Dermis microvascular lymphatic vessel endothelial cell (primary cell): ENCODE measurements around the gene SUOX. TPM values are rescaled to one million over a fixed set of nuclear protein-coding genes. Genes with fewer than 3 reads are reported as not detected.
"Not testable (repeated sequence)": the region's sequence is repeated elsewhere in the genome, so short reads cannot be mapped to it uniquely, and the experiment has no call there.

Experiments used
- DNase-seq, 2 donors: peaks; one replicate each; pipeline versions ENCODE4 v3.0.0 to v3.0.0-alpha.2; 2010; ENCODE audit warnings: low read depth in 2 of 2
- total RNA-seq: library from RNA; depleted of rRNA; stranded (reverse); fragments of >200 nt; gene quantifications from 2 replicates; pipeline ENCODE4 v1.2.1, GENCODE V29; 2014

SUOX gene
- total RNA-seq, result 9.0 and 11.1 TPM in 2 replicates

GRCh38 chr12:55996715-55997534 lies at the start of gene SUOX:
SUOX (plus strand) TSS chr12:55997276; CDS start chr12:56002222, 4,946 bp downstream.
- peak; percentile 89 to 98 for DNase-seq

GRCh38 chr12:55955344-55955743 lies 41.7 kb upstream of the SUOX start:
- no peak for DNase-seq

GRCh38 chr12:55955800-55956508 lies 41.1 kb upstream of the SUOX start:
- peak in 1 of 2 donors; percentile 51 for DNase-seq

GRCh38 chr12:55957106-55957859 lies 39.8 kb upstream of the SUOX start:
- no peak for DNase-seq

DNA sequence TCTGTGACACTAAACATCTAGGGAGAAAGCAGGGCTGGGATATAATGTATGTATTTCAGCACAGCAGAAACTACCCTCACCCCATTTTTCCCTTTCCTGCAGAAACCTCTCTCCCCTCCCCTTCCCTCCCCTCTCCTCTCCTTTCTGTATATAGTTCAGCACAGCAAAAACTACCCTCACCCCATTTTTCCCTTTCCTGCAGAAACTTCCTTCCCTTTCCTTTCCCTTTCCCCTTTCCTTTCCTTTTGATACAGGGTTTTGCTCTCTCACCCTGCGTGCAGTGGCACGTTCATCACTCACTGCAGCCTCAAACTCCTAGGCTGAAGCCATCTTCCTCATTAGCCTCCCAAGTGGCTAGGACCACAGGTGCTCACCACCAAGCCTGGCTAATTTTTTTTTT lies 33.3 kb upstream of the SUOX start:
- no peak for DNase-seq

GRCh38 chr12:55965240-55965639 lies 31.8 kb upstream of the SUOX start:
- DNase-seq, result no peak

GRCh38 chr12:55965941-55966407 lies 31.1 kb upstream of the SUOX start, which contains the start of gene PMEL:
PMEL (minus strand) TSS chr12:55966042; CDS start chr12:55966011, 31 bp downstream.
- no peak for DNase-seq

DNA sequence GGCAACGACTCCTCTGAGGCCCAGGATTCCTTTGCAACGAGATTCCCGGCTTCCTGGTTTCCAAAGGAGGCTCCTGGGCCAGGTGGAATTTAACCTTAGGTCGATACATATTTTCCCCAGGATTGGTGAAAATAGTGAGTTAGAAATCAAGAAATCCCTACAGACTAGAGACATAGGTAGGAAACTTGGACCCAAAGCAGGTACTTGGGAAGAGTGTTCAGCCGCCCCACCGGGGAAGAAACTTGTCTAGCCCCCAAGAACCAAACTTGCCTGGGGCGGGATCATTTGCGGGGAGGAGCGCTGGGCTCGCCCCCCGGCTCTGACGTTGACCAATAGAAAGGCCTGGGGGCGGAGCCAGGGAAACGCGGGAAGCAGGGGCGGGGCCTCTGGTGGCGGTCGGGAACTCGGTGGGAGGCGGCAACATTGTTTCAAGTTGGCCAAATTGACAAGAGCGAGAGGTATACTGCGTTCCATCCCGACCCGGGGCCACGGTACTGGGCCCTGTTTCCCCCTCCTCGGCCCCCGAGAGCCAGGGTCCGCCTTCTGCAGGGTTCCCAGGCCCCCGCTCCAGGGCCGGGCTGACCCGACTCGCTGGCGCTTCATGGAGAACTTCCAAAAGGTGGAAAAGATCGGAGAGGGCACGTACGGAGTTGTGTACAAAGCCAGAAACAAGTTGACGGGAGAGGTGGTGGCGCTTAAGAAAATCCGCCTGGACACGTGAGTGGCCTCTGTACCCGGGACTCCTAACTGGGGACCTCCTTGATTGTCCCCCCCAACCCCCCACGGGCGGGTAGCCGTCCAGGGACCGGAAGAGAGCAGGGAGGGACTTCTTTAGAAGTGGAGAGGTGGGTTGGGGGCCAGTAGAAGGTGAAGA lies 30.4 kb upstream of the SUOX start, which contains the start of gene CDK2:
Gene CDK2 (plus strand): TSS at position 423 of the 874 bp plus-strand sequence. CDS start 179 bp downstream, at position 602.
- peak; percentile 65 to 85 for DNase-seq

DNA sequence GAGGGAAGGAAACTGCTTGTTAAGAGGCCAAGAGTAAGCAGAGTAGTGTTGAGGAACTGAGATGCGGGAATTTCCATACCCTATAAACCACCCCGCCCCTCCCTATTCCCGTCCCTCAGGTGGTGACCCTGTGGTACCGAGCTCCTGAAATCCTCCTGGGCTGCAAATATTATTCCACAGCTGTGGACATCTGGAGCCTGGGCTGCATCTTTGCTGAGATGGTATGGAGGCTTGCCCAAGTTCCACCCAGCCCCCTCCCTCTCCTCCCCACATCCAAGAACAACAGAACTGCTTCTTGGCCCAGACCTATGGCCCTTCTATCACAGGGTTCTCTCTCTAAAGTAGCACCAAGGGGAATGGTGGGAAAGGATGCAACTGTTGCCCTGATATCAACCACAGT lies 27.7 kb upstream of the SUOX start:
- DNase-seq, result no peak

- DNase-seq, result no peak
Measured at GRCh38 chr12:55970775-55971174, 26.3 kb upstream of the SUOX start.

DNA sequence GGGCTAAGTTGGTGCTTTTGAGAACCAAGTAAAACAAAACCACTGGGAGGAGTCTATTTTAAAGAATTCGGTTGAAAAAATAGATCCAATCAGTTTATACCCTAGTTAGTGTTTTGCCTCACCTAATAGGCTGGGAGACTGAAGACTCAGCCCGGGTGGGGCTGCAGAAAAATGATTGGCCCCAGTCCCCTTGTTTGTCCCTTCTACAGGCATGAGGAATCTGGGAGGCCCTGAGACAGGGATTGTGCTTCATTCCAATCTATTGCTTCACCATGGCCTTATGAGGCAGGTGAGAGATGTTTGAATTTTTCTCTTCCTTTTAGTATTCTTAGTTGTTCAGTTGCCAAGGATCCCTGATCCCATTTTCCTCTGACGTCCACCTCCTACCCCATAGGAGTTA lies 25.0 kb upstream of the SUOX start:
- DNase-seq, result peak in 1 of 2 donors; percentile 18

- DNase-seq, result no peak
Measured at GRCh38 chr12:55972456-55972855, 24.6 kb upstream of the SUOX start.

DNA sequence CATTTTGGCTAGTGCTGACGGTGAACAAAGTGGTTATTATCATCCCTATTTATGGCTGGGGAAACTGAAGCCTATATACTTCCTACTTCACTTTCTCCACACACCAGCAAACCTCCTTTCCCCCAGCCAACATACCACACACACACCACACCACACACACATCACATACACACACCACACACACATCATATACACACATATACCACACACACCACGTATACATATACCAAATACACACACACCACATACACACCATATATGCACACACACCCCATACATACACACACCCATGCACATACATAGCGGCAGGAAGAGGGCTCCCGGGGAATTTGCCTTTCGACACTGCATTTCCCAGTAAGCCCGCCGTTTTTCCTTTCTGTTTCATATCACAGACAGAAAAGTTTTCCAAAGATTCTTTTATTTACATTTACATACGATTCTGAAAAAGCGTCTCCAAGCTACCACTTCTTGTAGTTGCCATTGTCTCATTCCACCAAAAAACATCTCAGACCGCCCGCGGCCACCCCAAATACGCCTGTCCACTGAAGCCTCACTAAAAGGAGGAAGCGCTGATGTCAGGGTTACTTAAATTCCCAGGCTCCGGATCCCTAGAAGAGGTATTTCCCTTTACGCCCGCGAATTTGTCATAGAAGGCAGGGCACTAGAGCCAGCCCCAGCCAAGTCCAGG lies 24.0 kb upstream of the SUOX start:
- DNase-seq, result peak; percentile 40 to 55

GRCh38 chr12:55973599-55974307 lies 23.3 kb upstream of the SUOX start, which contains the start of gene RAB5B:
RAB5B (plus strand) TSS chr12:55974078; CDS start chr12:55986961, 12,883 bp downstream.
- DNase-seq, result peak; percentile 100

GRCh38 chr12:55974308-55974730 lies 22.8 kb upstream of the SUOX start:
- peak in 1 of 2 donors; percentile 78 for DNase-seq

DNA sequence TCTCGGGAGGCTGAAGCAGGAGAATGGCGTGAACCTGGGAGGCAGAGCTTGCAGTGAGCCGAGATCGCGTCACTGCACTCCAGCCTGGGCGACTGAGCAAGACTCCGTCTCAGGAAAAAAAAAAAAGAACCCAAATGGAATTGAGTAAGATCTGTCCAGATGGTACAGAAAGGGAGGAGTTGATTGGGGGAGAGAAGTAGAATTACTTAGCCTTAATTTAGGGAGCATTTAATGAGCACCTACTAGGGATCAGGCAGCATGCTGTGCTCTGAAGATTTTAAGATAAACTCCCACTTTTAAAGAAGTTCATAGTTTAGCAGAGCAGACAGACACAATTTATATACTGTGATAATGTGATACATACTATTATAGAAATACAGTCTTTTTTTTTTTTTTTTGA lies 18.7 kb upstream of the SUOX start:
- DNase-seq, result no peak

DNA sequence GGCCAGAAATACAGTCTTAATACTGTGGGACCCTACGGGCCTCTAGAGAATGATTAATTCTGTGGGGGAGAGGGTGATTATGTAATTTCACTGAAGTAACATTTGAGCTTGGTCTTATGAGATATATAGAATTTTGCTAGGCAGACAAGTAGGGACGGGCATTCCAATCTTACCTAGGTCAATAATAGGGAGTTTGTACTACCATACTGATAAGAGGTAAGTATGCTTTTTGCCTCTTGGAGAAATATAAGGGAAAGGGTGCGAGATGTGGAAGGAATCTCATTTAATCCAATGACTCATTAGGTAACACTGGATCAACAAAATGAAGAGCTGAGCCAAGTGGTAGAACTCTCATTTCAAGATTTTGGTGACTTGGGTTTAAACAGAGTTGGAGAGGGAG lies 18.0 kb upstream of the SUOX start:
- no peak for DNase-seq

GRCh38 chr12:55981882-55982281 lies 15.2 kb upstream of the SUOX start:
- not testable (repeated sequence) for DNase-seq

DNA sequence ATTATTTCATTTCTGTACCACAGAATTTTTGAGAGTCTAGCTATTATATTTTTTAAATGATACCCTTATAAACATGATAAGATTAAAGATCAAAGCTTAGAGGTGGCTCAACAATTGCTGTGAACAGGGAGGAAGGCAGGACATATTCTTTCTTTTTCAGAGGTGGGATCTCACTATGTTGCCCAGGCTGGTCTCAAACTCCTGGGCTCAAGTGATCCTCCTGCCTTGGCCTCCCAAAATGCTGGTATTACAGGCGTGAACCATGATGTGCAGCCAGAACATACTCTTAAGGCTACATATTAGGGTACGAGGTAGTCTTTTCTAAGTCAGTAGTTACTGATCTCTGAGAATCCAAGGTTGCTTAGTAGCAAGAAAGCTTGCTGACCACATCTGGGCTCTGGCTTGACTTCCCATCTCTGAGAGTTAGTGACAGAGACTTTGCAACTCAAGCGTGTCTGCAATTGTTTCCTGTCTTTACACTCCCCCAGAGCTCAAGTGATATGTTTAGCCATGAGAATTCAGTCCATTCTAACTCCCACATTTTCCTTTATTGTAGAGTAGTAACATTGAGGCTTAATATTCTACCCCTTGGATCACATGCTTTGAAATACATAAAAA lies 14.6 kb upstream of the SUOX start:
- no peak for DNase-seq
